ENCODE data around the gene SPEG. TPM values are rescaled to one million over a fixed set of nuclear protein-coding genes. Genes with fewer than 3 reads are reported as not detected.

The SPEG gene
- total RNA-seq, 1 experiment from 2014 or later, result 56.6 TPM

DNA sequence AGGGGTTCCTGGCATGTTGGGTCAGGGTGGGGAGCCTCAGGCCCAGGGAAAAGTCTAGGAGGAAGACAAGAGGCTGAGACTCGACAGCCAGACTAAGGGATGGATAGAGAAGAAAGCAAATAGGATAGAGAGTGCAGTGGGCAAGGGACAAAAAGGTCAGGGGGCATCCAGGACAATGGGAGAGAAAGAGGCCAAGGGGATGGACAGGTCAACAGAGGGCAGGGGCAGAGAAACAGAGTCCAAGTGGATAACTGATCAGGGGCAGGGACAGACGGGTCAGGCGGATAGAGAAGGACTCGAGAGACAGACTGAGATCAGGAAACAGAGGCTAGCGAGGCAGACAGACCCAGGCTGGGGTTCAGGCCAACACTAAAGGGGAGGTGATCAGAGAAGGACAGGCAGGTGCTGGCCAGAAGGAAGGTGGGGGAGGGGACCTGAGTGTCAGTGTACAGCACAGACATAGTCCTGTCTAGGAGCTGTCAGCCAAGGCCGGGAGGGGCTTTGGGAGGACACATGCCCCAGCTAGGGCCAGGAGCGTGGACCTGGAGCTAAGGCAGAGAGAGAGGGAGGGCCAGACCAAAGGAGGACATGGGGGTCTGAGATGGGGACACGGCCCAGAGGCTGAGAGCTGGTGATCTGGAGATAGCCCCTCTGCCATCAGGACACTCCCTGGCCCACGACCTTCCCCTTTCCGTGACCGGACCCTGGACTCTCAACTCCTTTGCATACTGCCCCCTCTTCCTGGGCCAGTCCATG, 91.9 kb downstream of the SPEG start:
- Histone ChIP-seq H3K27me3 (ENCODE audit: insufficient read depth, low read length) (no peaks in the 10 kb centered on the region), H3K4me3 (replicated peaks in 1 of 2; ENCODE audit: low read depth in 1 of 2, low read length in 2 of 2) (no peak overlapping the region), H3K27ac (ENCODE audit: low read depth, low read length) (no peak overlapping the region), H3K36me3 (ENCODE audit: control insufficient read depth in 1 of 2, insufficient read depth in 2 of 2, low read length in 2 of 2) (no peaks in the 10 kb centered on the region), H4K20me1 (ENCODE audit: insufficient read depth) (no peaks in the 10 kb centered on the region), H3K9me2 (ENCODE audit: insufficient read depth) (no peaks in the 10 kb centered on the region), H3K9ac (ENCODE audit: low read length) (no peak overlapping the region), H3K4me2 (ENCODE audit: low read length) (no peak overlapping the region), H3K79me2 (ENCODE audit: insufficient read depth, low read length) (no peaks in the 10 kb centered on the region), H3K4me1 (ENCODE audit: control insufficient read depth in 1 of 2, insufficient read depth in 2 of 2, low read length in 2 of 2) (peaks cover 28 to 61% of the 10 kb centered on the region in 2 experiments), H3K9me3 (ENCODE audit: control insufficient read depth in 1 of 2, insufficient read depth in 1 of 2, low read depth in 1 of 2, low read length in 2 of 2) (no peaks in the 10 kb centered on the region), H2AFZ (ENCODE audit: low read depth, low read length, poor library complexity, severe bottlenecking) (no peak overlapping the region)
- DNase-seq (ENCODE audit: low read depth, low spot score) (no peak), ATAC-seq (no peak)
- RAD21 ChIA-PET (ENCODE audit: low non-redundant PET in 1 of 2, low total read pairs in 2 of 2, uncharacterized antibody in 2 of 2, unreplicated experiment in 2 of 2), result no interaction called here
- intact Hi-C loops (cut with micrococcal nuclease), result no loop called here
- TF ChIP-seq YY1 (IDR thresholded peaks at IDR 0.05; ENCODE audit: extremely low read depth, insufficient replicate concordance, low read depth, low read length) (no peak), ELF1 (IDR thresholded peaks at IDR 0.05; ENCODE audit: borderline replicate concordance, low read depth) (no peak), EGR1 (IDR thresholded peaks at IDR 0.05; ENCODE audit: low read depth) (no peak), ZNF274 (IDR thresholded peaks at IDR 0.05; ENCODE audit: low read depth, low read length) (no peak), RAD21 (IDR thresholded peaks at IDR 0.05; ENCODE audit: low read depth) (no peak), FOSL1 (IDR thresholded peaks at IDR 0.05; ENCODE audit: low read depth) (no peak), JUND (IDR thresholded peaks at IDR 0.05) (no peak), EZH2 (IDR thresholded peaks at IDR 0.05) (no peak), CEBPB (IDR thresholded peaks at IDR 0.05; ENCODE audit: low read depth) (no peak), POLR2AphosphoS5 (IDR thresholded peaks at IDR 0.05; ENCODE audit: low read depth, low read length) (no peak), SRF (IDR thresholded peaks at IDR 0.05; ENCODE audit: low read depth) (no peak), ZFX (IDR thresholded peaks at IDR 0.05) (no peak), POLR2A (IDR thresholded peaks at IDR 0.05; ENCODE audit: borderline replicate concordance, extremely low read depth, insufficient read depth, insufficient read length) (no peak)
- TF ChIP-seq, protein P1, sequence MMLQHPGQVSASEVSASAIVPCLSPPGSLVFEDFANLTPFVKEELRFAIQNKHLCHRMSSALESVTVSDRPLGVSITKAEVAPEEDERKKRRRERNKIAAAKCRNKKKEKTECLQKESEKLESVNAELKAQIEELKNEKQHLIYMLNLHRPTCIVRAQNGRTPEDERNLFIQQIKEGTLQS (IDR thresholded peaks at IDR 0.05), result no peak
- POLR2A ChIA-PET, result interaction anchor here (1.4 kb wide), 1 partner anchor 29 kb away, joined by 3 read pairs; no protein-coding TSS in a partner anchor
- BruUV-seq (replicated peaks), result no TSS peak
- CTCF ChIA-PET, result interaction anchor here (1.7 to 7.7 kb wide), 4 partner anchors 27 to 123 kb away, joined by 6 to 109 read pairs (median 75); partner anchors contain the start of gene GMPPA
